DLD1 (cell line): ENCODE data around the gene DOCK9.

ENCODE experiments used
- in situ Hi-C: cut with HindIII; loops from 2 replicates; pipeline ENCODE4 v1.10.0; 2017; ENCODE audit warnings: low sequenced_read_pairs

Gene DOCK9

DNA sequence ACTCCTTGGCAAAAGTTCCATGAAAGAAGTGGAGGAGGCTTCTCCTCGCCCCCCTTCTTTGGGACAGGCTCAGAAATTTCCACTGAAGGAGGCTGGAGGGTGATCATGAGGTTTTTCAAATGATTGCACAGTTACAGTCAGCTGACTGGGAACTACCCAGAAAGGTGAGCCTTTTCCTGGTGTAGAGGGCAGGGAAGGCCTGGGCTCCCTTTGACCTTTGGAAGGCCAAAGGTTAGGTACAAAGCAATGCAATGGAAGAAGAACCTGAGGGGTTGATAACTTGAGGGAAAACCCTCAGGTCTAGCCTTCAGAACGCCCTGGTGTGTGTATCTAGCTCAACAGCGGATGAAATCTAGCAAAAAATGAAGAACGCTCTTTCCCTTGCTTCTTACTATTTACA is 175.3 kb downstream of the DOCK9 start:
- in situ Hi-C loops = no loop called here

DNA sequence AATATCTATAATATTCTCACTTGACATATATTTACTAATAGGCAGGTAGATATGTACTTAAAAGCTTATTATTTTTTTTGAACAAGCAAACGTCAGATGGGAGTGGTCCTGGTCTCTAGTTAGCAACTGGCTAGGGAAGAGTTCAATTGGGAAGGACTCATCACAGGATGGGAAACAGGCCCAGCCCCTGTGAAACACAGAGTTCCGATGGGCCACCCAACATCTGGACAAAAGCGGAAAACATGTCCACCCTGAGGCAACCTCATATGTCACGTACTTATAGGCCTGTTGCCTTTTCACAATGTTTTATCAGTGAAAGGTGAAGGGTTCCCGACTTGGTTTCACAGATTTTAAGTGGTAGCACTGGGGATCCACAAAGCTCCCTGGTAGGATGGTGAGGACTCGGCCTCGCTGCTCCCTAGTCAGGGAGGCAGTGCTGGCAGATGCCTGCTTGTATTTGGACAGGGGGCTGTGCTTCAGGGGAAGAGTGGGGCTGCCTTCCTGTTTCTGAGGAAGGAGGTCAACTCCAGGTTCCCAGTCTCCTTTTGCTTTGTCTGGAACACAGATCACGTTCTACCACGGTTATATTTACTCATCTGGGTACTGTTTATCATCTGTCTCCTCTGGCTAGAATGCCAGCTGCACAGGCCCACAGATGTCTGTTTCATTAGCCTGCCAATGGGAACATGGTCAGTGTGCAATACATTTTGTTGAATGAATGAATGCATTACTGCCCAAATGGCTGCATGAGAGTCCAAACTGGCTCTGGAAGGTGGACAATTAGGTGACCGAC is 176.0 kb downstream of the DOCK9 start:
- in situ Hi-C loops = no loop called here

DNA sequence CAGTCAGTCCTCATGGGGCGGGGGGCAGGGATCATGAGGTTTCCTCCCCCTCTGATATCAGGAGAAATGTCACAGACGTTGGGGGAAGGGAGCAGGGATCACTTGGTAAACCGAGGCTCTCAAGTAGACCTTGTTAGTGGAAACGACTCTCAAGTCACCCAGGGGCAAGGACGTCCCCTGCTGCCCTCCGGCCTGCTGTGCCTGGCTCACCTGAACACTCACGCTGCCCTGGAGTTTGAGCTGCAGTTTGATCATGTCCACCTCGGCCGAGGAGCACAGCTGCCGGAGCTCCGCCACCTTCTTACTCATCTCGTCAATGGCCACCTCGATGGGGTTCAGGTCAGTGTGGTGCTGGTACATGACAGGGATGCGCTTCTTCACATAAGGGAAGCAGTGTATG is 177.8 kb downstream of the DOCK9 start:
- in situ Hi-C loops = no loop called here

DNA sequence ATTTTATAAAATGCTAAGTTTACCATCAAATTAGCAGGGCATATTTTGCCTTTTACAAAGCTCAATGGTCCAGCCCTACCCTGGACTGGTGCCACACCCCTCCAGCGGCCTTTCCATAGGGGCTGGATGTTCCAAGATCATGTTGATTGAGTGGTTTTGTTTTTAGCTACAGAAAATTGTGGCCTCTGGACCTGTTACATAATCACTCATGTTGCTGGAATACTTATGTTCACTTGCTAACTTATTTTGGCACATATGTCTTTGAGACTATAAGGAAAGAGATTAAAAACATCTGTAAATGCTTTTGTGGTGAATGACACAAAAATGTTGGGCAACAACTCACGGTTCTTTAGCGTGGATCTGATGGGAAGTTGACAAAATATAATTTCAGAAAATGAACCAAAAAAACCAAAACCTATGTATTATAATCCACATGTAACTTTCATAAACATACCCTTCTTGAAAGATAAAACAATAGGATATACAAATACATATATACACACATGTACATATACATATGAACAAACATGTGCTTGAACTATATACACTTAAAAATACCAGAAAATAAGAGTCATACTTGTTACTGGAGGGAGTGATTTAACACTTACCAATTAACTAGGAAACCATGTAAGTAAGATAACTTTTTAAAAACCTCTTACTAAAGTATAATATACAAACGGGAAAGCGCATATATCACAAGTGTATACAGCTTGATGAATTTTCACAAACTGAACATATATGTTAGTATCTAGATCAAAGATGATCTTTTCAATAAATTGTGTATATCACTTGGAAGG is 178.8 kb downstream of the DOCK9 start:
- in situ Hi-C loops = no loop called here

- in situ Hi-C loops = no loop called here
Measured at GRCh38 chr13:98797456-98797855, 180.4 kb downstream of the DOCK9 start.

DNA sequence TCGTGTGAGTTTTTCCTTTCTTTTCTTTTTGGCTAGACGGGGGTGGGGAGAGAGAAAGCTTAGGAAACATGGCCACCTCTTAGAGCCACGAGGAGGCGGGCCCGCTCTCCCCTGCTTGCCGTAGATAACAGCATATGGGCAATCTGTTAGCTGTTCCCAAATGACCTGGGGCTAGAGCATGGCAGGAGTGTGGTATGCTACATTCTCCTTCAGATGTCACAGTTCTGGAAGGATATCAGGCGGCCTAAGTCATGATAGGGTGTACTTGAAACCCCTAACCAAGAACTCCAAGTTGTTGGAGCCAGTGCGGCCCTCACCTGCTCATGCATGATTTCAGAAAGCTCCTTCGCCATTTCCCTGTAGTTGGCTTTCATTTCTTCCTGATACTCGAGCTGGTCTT is 181.1 kb downstream of the DOCK9 start:
- in situ Hi-C loops = no loop called here

GRCh38 chr13:98796191-98796590 is 181.7 kb downstream of the DOCK9 start:
- in situ Hi-C loops = no loop called here

DNA sequence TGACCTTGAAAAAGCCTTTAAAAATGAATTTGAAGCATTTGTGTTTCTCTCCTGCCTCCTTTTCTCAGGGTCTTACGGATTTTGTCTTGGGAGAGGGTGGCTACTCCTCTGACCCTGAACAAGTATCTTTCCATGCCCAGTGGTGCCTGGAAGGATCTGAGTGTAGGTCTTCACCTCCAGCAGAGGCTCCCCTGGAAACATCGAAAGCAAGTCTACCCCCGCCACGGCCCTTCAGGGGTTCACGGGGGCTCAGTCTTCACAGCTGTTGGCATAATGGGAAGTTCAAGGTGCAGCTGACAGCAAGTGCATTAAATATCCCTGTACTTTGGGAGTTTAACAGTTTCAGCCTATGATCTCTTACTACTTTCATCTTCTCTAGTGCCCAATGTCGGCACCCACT is 182.6 kb downstream of the DOCK9 start:
- in situ Hi-C loops = no loop called here

GRCh38 chr13:98794498-98794897 is 183.4 kb downstream of the DOCK9 start:
- in situ Hi-C loops = no loop called here

GRCh38 chr13:98792785-98793495 is 184.9 kb downstream of the DOCK9 start:
- in situ Hi-C loops = no loop called here

GRCh38 chr13:98792321-98792720 is 185.5 kb downstream of the DOCK9 start:
- in situ Hi-C loops = no loop called here

- in situ Hi-C loops = no loop called here
Measured at GRCh38 chr13:98791611-98792010, 186.3 kb downstream of the DOCK9 start.

DNA sequence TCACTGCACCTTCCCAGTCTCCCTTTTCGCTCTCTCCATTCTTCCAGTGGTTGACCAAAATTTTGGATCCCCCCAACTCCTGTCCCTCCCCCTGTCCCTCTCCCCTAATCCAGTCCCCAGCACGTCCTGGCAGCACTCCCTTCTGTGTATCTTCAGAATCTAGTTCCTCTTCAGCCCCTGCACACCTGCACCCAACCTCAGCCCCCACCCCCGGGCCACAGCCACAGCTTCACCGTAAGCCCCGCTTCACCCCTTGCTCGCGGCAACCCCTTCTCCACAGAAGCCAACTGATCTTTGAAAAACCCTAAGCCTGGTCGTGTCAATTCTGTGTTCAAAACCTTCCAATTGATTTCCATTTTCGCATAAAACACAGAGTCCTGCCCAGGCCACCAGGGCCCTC is 189.9 kb downstream of the DOCK9 start:
- in situ Hi-C loops = no loop called here

GRCh38 chr13:98787173-98787572 is 190.7 kb downstream of the DOCK9 start:
- in situ Hi-C loops = no loop called here

- in situ Hi-C loops = no loop called here
Measured at GRCh38 chr13:98786023-98786422, 191.8 kb downstream of the DOCK9 start.

DNA sequence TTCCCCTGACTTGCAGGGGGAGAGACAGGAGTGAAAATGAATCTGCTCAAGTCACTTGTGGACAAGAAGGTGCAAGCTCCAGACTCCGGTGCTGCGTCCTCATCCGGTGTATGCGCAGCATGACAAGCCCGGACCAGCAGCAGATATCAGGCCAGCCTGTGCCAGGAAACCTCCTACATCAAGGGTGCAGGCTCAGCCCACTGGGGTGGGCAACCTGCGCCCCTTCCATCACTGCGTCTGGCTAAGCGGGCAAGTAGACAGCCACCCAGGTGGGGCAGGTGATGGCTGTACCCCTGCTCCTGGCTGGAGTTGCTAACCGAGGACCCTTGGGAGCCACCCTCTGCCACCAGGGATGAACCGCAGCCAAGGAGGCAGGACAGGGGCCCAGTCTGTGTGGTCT is 192.5 kb downstream of the DOCK9 start:
- in situ Hi-C loops = no loop called here

- in situ Hi-C loops = no loop called here
Measured at GRCh38 chr13:98784666-98785065, 193.2 kb downstream of the DOCK9 start.

GRCh38 chr13:98783856-98784478 is 193.9 kb downstream of the DOCK9 start:
- in situ Hi-C loops = no loop called here

DNA sequence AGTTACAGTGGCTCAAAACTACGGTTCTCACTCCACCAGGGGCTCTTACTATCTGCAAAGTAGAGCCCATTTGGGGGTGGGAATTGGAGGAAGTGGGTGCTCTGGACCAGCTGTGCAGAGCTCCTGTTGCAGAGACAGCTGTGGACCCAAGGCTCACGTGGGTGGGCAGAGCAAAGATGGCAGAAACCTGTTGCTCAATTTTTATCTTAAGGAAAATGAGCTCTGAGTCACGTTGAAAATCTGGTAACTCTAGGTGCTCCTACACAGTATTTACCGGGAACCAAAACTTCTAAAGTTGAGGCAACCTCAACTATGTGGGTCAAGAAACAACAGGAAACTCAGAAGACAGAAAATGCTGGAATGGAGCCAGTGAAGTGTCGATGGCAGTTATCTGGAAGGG is 195.2 kb downstream of the DOCK9 start:
- in situ Hi-C loops = no loop called here

DNA sequence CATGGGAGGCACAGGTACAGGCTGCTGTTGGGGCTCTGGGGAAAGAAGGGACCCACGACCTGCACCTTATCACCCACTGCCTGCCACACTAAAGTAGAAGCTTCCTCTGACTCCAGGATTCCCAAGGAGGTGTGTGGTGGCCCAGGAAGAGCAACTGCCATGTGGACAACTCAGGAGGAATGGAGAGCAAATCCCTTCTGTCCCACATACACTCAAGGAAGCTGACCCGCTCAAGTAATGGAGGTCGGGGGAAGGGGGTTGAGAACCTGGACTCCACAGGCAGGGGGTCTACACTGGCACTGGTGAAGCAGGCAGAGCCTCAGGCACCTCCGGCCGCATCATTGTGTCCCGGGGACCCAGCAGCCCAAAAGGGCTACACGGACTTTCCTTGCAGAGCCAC is 196.0 kb downstream of the DOCK9 start:
- in situ Hi-C loops = no loop called here

GRCh38 chr13:98781470-98781869 is 196.4 kb downstream of the DOCK9 start:
- in situ Hi-C loops = no loop called here
